OCI-LY1 (cell line): ENCODE measurements around the gene ALDH1A3.

ENCODE experiments used
- H2AFZ ChIP-seq: fragments of 200-600 bp; sonication (generic), shearing (Covaris generic); 2 replicates; pipeline ENCODE4 v1.6.0; 2014; ENCODE audit warnings: antibody characterized with exemption, mild to moderate bottlenecking, low read length
- H3F3A ChIP-seq: fragments of 200-600 bp; sonication (generic), shearing (Covaris generic); 2 replicates; pipeline ENCODE4 v1.6.0; 2014; ENCODE audit warnings: mild to moderate bottlenecking, antibody characterized with exemption, low read length, moderate library complexity; ENCODE audit not compliant: insufficient read depth
- H3K27ac ChIP-seq: fragments of 200-600 bp; sonication (generic); 2 replicates; pipeline ENCODE4 v1.5.1; 2014; ENCODE audit warnings: low read length, mixed run types, mild to moderate bottlenecking, low read depth; ENCODE audit not compliant: poor library complexity, severe bottlenecking
- H3K27me3 ChIP-seq: fragments of 200-600 bp; sonication (generic); 2 replicates; pipeline ENCODE4 v1.6.0; 2014; ENCODE audit warnings: antibody characterized with exemption, mild to moderate bottlenecking, low read length, moderate library complexity; ENCODE audit not compliant: insufficient read depth
- H3K36me3 ChIP-seq: fragments of 200-600 bp; sonication (generic); 2 replicates; pipeline ENCODE4 v1.6.1; 2014; ENCODE audit warnings: mild to moderate bottlenecking, antibody characterized with exemption, low read length, moderate library complexity, mixed read lengths; ENCODE audit not compliant: insufficient read depth
- H3K4me1 ChIP-seq: fragments of 200-600 bp; sonication (generic); 2 replicates; pipeline ENCODE4 v1.5.1; 2014; ENCODE audit warnings: mild to moderate bottlenecking, low read length, moderate library complexity; ENCODE audit not compliant: insufficient read depth, severe bottlenecking
- H3K4me2 ChIP-seq: fragments of 200-600 bp; sonication (generic), shearing (Covaris generic); 2 replicates; pipeline ENCODE4 v1.6.1; 2014; ENCODE audit warnings: low read length
- H3K4me3 ChIP-seq: fragments of 200-600 bp; sonication (generic); 2 replicates; pipeline ENCODE4 v1.5.1; 2014; ENCODE audit warnings: low read length, low read depth, mild to moderate bottlenecking, mixed read lengths; ENCODE audit not compliant: poor library complexity, severe bottlenecking
- H3K79me2 ChIP-seq: fragments of 200-600 bp; shearing (Covaris generic); 2 replicates; pipeline ENCODE4 v1.6.1; 2016; ENCODE audit warnings: mixed run types, low read length, mixed read lengths; ENCODE audit not compliant: insufficient read depth
- H3K9ac ChIP-seq: fragments of 200-600 bp; sonication (generic), shearing (Covaris generic); 2 replicates; pipeline ENCODE4 v1.6.1; 2014; ENCODE audit warnings: mild to moderate bottlenecking, low read length, mixed read lengths
- H3K9me2 ChIP-seq: fragments of 200-600 bp; sonication (generic), shearing (Covaris generic); 2 replicates; pipeline ENCODE4 v1.6.1; 2014; ENCODE audit warnings: low read depth, mild to moderate bottlenecking, low read length, mixed read lengths
- H3K9me3 ChIP-seq: fragments of 200-600 bp; shearing (Covaris generic); 2 replicates; pipeline ENCODE4 v1.6.1; 2014; ENCODE audit warnings: low read length, mixed read lengths
- H4K20me1 ChIP-seq: fragments of 200-600 bp; sonication (generic), shearing (Covaris generic); 2 replicates; pipeline ENCODE4 v1.6.0; 2016; ENCODE audit warnings: mild to moderate bottlenecking, low read length; ENCODE audit not compliant: insufficient read depth
- CTCF ChIP-seq: fragments of 200-600 bp; sonication (generic), shearing (Covaris generic); IDR thresholded peaks from 2 replicates; pipeline ENCODE4 v1.5.1; 2017; ENCODE audit warnings: mild to moderate bottlenecking, antibody characterized with exemption, low read length, moderate library complexity, mixed read lengths
- EZH2 ChIP-seq: fragments of 200-600 bp; sonication (generic), shearing (Covaris generic); IDR thresholded peaks from 2 replicates; pipeline ENCODE4 v1.8.0; 2017; ENCODE audit warnings: borderline replicate concordance, mixed run types, mild to moderate bottlenecking, antibody characterized with exemption, low read length, moderate library complexity, mixed read lengths

The ALDH1A3 gene

GRCh38 chr15:100918034-100918689, 38.5 kb downstream of the ALDH1A3 start:
- Histone ChIP-seq H3K4me3 (peak overlapping the region; percentile 86), H3K4me2 (peak overlapping the region; percentile 78), H3K9me2 (no peaks in the 10 kb centered on the region), H3F3A (0 out of 2 replicates have a peak, but pooled peaks cover 4% of the 10 kb centered on the region), H2AFZ (no peak overlapping the region), H4K20me1 (no peaks in the 10 kb centered on the region), H3K4me1 (peaks cover 46% of the 10 kb centered on the region), H3K9ac (peak overlapping the region; percentile 91), H3K79me2 (peaks cover 25% of the 10 kb centered on the region), H3K36me3 (peaks cover 53% of the 10 kb centered on the region), H3K27me3 (no peaks in the 10 kb centered on the region), H3K27ac (peak overlapping the region; percentile 82), H3K9me3 (no peaks in the 10 kb centered on the region; the same call in 1 of the 2 replicates)
- TF ChIP-seq CTCF: peak; percentile 95
- no peak for TF ChIP-seq EZH2

GRCh38 chr15:100918690-100919480, 39.3 kb downstream of the ALDH1A3 start, which contains the start of gene LRRK1:
Gene LRRK1 (plus strand): TSS chr15:100919357. CDS start chr15:100924633, 5,276 bp downstream.
- no peaks in the 10 kb centered on the region for H3K9me2 ChIP-seq
- H2AFZ ChIP-seq: peak within 1 kb of the TSS; percentile 6; the same call in 1 of the 2 replicates
- no peak for TF ChIP-seq EZH2
- TF ChIP-seq CTCF: no peak
- H3K27me3 ChIP-seq: no peaks in the 10 kb centered on the region
- peaks cover 54% of the 10 kb centered on the region for H3K4me1 ChIP-seq
- peaks cover 27% of the 10 kb centered on the region for H3K79me2 ChIP-seq
- H3K36me3 ChIP-seq: peaks cover 54% of the 10 kb centered on the region
- H3K9ac ChIP-seq: peak within 1 kb of the TSS; percentile 92
- H3K9me3 ChIP-seq: no peaks in the 10 kb centered on the region; the same call in 1 of the 2 replicates
- 0 out of 2 replicates have a peak, but pooled peaks cover 4% of the 10 kb centered on the region for H3F3A ChIP-seq
- peak within 1 kb of the TSS; percentile 78 for H3K4me2 ChIP-seq
- no peaks in the 10 kb centered on the region for H4K20me1 ChIP-seq
- H3K4me3 ChIP-seq: peak within 1 kb of the TSS; percentile 88
- H3K27ac ChIP-seq: peak within 1 kb of the TSS; percentile 93

GRCh38 chr15:100919481-100920405, 40.1 kb downstream of the ALDH1A3 start:
- Histone ChIP-seq H3K4me2 (peak overlapping the region; percentile 76), H3K9me3 (no peaks in the 10 kb centered on the region; the same call in 1 of the 2 replicates), H2AFZ (no peak overlapping the region), H3K36me3 (peaks cover 54% of the 10 kb centered on the region), H3K27ac (peak overlapping the region; percentile 93), H3K9me2 (no peaks in the 10 kb centered on the region), H4K20me1 (no peaks in the 10 kb centered on the region), H3K79me2 (peaks cover 27% of the 10 kb centered on the region), H3K27me3 (no peaks in the 10 kb centered on the region), H3F3A (0 out of 2 replicates have a peak, but pooled peaks cover 4% of the 10 kb centered on the region), H3K4me1 (peaks cover 62% of the 10 kb centered on the region), H3K9ac (peak overlapping the region; percentile 92), H3K4me3 (peak overlapping the region; percentile 88)
- TF ChIP-seq CTCF (no peak), EZH2 (no peak)
